Smooth muscle cell of the umbilical artery (primary cell): Measurements from ENCODE around the gene C3orf85. TPM values are rescaled to one million over a fixed set of nuclear protein-coding genes. Genes with fewer than 3 reads are reported as not detected.

ENCODE experiments used
- total RNA-seq: library from RNA; depleted of rRNA; stranded (reverse); fragments of >200 nt; gene quantifications from 2 replicates; pipeline ENCODE4 v1.2.3, GENCODE V29; 2014

Gene C3orf85, protein sequence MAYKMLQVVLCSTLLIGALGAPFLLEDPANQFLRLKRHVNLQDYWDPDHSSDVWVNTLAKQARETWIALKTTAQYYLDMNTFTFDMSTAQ
- not detected in 2 replicates for total RNA-seq

DNA sequence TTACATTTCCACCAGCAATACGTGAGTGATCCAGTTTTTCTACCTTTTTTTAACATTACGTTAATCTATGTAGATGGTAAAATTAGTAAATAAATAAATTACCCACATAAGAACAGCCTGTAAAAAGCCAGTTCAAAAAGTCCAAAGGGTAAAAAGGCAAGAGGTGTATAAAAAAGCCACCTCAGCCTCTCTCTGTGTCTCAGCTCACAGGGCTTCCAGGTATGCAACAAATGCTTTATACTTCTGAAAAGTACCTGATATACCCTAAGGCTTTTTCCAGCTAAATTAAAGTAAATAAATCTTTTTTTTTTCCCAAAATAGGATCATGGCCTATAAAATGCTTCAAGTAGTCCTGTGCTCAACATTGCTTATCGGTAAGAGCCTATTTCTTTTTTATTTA, at the start of gene C3orf85:
C3orf85 (plus strand) TSS at position 197 of the 400 bp plus-strand sequence; CDS start at position 326, 129 bp downstream.

DNA sequence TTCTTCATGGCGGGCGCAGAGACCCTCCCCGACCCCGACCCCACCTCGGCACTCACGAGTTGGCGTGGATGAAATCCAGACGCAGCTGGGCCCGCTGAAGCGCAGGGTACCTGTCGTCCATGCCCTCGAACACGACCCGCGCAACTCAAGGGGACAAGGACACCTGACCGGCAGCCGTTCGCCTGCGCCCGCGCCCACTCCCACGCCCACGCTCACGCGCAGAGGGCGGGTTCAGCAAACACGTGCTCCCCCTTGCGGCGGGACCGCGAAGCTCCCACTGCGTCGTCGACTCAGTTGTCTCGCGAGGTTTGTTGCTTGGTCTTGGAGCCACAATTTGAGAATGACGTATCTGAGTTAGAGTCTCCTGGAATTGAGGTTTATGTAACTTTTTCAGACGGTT, 18.6 kb upstream of the C3orf85 start, which contains the start of gene MORC1:
MORC1 (minus strand) TSS at position 196 of the 400 bp plus-strand sequence; CDS start at position 121, 75 bp downstream.

Other genes starting within 250 kb of the C3orf85 start
- gene GUCA1C, start 182.8 kb upstream of the C3orf85 start, total RNA-seq = not detected in 2 replicates
- gene MORC1, start 18.6 kb upstream of the C3orf85 start, total RNA-seq = not detected in 2 replicates
- not detected in 2 replicates for gene DPPA2, start 179.8 kb downstream of the C3orf85 start, total RNA-seq
- gene DPPA4, start 200.8 kb downstream of the C3orf85 start, total RNA-seq = not detected in 2 replicates